Measurements from ENCODE around the gene ADGRV1.

ADGRV1 gene

DNA sequence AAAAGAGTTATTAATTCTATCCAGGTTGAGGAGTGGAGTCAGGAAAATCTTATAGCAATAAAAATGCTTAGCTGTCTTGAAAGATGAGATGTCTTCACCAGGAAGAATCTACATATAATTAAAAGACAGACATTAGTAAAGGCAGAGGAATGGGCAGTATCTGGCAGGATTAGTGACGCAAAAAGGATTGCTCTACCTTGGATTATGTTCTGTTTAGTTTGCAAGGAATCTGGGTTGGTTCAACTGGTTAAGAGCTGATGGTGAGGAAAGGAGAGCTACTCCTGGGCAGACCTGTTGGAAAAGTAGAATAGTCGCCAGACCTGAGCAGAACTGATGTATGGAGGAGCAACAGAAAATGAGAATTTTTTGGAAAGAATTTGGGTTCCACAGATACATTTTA is 318.5 kb downstream of the ADGRV1 start:
- no peak overlapping the region for H3K9ac ChIP-seq (ENCODE audit: low read length)
- peaks cover 7% of the 10 kb centered on the region for H3K4me1 ChIP-seq (ENCODE audit: control insufficient read depth, insufficient read depth, low read length)
- H3K4me3 ChIP-seq (ENCODE audit: low read length): no peak overlapping the region
- H3K9me3 ChIP-seq (ENCODE audit: control insufficient read depth, low read length): no peaks in the 10 kb centered on the region
- no peak for DNase-seq (ENCODE audit: low read depth)
- no peaks in the 10 kb centered on the region for H3K27me3 ChIP-seq (replicated peaks; ENCODE audit: control insufficient read depth, insufficient read depth, low read length)
- H3K36me3 ChIP-seq (ENCODE audit: control insufficient read depth, insufficient read depth, low read length, severe bottlenecking): no peaks in the 10 kb centered on the region

DNA sequence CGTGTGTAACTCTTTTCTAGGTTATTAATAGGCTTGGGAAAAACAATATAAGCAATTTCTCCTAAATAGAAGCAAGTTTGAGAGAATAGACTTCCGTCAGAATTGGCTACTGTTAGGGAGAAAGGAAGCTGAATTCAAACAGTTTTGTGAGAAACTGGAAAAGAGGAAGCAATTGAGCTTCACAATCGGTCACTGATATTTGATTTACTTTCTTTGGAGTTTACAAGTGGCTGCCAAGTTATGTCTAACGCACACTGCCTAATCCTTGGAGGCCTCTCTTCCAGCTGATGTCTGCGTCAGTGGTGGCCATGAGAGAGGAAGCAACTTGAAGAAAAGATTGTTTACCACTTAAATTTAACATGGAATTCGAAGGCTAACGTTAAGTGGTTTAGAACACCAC is 319.5 kb downstream of the ADGRV1 start:
- Histone ChIP-seq H3K4me3 (ENCODE audit: low read length) (no peak overlapping the region), H3K9ac (ENCODE audit: low read length) (no peak overlapping the region), H3K9me3 (ENCODE audit: control insufficient read depth, low read length) (no peaks in the 10 kb centered on the region), H3K4me1 (ENCODE audit: control insufficient read depth, insufficient read depth, low read length) (peaks cover 7% of the 10 kb centered on the region), H3K27me3 (replicated peaks; ENCODE audit: control insufficient read depth, insufficient read depth, low read length) (no peaks in the 10 kb centered on the region), H3K36me3 (ENCODE audit: control insufficient read depth, insufficient read depth, low read length, severe bottlenecking) (no peaks in the 10 kb centered on the region)
- DNase-seq (ENCODE audit: low read depth): no peak

DNA sequence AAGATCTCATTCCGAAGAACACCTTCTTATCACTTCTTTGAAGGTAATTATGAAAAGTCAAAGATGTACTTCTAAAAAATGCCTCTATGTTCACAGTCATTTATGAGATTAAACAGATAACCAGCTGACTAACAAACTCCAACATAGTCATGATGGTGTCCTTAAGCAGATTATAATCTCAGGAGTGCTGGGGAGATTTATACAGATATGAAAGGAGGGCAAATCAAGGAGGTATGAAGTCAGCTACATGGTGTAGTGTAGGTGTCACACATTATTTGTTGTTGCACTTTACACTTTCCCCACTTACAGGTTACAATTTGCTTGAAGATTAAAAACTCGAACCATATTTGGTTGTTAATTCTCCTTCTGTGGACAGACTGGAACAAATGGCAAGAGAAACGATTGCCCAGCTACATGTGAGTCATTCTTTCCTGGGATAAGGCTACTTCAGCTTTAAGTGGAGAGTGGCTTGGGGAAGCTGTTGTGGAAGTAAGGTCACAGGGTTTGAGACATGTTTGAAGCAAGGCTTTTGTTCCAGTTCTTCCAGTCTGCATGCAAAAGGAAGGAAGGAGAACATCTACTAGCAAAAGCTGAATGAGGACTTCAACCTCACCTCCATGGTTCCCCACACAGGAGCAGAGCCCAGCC is 320.1 kb downstream of the ADGRV1 start:
- Histone ChIP-seq H3K27me3 (replicated peaks; ENCODE audit: control insufficient read depth, insufficient read depth, low read length) (no peaks in the 10 kb centered on the region), H3K9ac (ENCODE audit: low read length) (no peak overlapping the region), H3K9me3 (ENCODE audit: control insufficient read depth, low read length) (no peaks in the 10 kb centered on the region), H3K4me3 (ENCODE audit: low read length) (no peak overlapping the region), H3K36me3 (ENCODE audit: control insufficient read depth, insufficient read depth, low read length, severe bottlenecking) (no peaks in the 10 kb centered on the region), H3K4me1 (ENCODE audit: control insufficient read depth, insufficient read depth, low read length) (peaks cover 7% of the 10 kb centered on the region)
- peak; percentile 14 for DNase-seq (ENCODE audit: low read depth)

GRCh38 chr5:90881626-90882150 is 323.1 kb downstream of the ADGRV1 start:
- Histone ChIP-seq H3K36me3 (ENCODE audit: control insufficient read depth, insufficient read depth, low read length, severe bottlenecking) (no peaks in the 10 kb centered on the region), H3K4me1 (ENCODE audit: control insufficient read depth, insufficient read depth, low read length) (peaks cover 7% of the 10 kb centered on the region), H3K9ac (ENCODE audit: low read length) (no peak overlapping the region), H3K9me3 (ENCODE audit: control insufficient read depth, low read length) (no peaks in the 10 kb centered on the region), H3K4me3 (ENCODE audit: low read length) (no peak overlapping the region), H3K27me3 (replicated peaks; ENCODE audit: control insufficient read depth, insufficient read depth, low read length) (no peaks in the 10 kb centered on the region)
- DNase-seq (ENCODE audit: low read depth): no peak

DNA sequence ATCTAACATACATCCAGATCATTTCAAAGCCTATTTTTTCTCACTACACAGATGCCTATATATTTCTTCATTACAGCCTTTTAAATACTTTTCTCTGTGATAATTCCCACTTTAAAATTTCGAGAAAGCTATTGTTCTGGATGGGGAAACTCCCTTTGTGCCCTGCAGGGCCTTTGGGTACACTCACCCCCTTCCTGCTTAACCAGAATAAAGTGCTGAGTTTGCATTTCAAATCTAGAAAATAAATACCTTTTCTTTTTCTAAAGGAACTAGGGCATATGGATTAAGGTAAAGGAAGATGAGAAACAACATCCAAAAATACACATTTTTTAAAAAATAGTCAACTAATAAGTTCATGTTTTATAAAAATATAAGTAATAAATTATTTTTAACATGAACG is 323.9 kb downstream of the ADGRV1 start:
- H3K4me1 ChIP-seq (ENCODE audit: control insufficient read depth, insufficient read depth, low read length): peaks cover 7% of the 10 kb centered on the region
- no peak for DNase-seq (ENCODE audit: low read depth)
- no peaks in the 10 kb centered on the region for H3K36me3 ChIP-seq (ENCODE audit: control insufficient read depth, insufficient read depth, low read length, severe bottlenecking)
- no peak overlapping the region for H3K4me3 ChIP-seq (ENCODE audit: low read length)
- H3K27me3 ChIP-seq (replicated peaks; ENCODE audit: control insufficient read depth, insufficient read depth, low read length): no peaks in the 10 kb centered on the region
- H3K9me3 ChIP-seq (ENCODE audit: control insufficient read depth, low read length): no peaks in the 10 kb centered on the region
- H3K9ac ChIP-seq (ENCODE audit: low read length): no peak overlapping the region

DNA sequence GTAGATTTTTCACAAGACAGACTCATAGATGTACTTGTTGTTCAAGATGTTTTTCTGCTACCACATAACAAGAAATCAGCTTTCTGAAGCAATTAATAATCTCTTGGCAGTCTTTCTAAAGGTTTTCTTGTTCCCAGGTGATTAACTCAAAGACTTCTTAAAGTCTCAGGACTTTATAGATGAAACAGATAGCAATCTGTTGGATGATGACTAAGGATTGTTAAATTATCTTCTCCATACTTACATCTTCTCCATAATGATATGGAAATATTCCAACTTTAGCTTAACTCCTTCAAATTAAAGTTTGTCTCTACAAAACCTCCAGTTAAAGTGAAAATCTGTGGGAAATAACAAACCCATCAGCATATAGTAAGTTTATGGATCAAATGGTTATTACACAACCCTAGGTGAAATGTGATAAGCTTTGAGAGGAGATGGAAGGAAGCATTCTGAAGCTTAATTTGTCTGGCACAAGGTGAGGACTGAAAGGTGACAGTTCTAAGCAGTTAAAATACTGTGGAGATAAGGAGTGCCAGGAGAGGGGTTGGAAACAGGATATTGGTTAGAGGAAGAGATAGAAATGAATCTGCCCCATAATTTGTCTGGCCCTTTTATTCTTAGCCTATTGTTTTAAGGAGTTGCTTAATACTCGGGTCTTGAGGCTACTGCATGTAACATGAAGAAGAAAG is 326.7 kb downstream of the ADGRV1 start:
- Histone ChIP-seq H3K4me1 (ENCODE audit: control insufficient read depth, insufficient read depth, low read length) (peaks cover 8% of the 10 kb centered on the region), H3K27me3 (replicated peaks; ENCODE audit: control insufficient read depth, insufficient read depth, low read length) (no peaks in the 10 kb centered on the region), H3K36me3 (ENCODE audit: control insufficient read depth, insufficient read depth, low read length, severe bottlenecking) (no peaks in the 10 kb centered on the region), H3K4me3 (ENCODE audit: low read length) (no peak overlapping the region), H3K9me3 (ENCODE audit: control insufficient read depth, low read length) (no peaks in the 10 kb centered on the region), H3K9ac (ENCODE audit: low read length) (no peak overlapping the region)
- DNase-seq (ENCODE audit: low read depth): no peak

DNA sequence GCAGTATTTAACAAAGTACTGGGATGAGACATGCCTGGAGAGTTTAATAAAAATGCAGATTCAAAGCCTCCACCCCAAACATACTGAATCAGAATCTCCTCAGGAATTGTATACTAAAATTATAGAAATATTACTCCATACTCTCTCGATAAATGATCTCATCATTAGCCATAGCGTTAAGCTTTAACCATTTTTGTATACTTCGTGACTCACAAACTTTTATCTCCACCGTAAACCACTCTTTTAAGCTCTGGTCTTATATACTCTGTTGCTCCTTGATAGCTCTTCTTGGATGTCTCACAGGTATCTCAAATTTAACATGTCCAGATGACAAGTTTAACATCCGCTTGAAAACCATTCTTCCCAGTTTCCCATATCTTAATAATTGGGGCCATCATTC is 327.8 kb downstream of the ADGRV1 start:
- H3K9ac ChIP-seq (ENCODE audit: low read length): no peak overlapping the region
- DNase-seq (ENCODE audit: low read depth): no peak
- H3K27me3 ChIP-seq (replicated peaks; ENCODE audit: control insufficient read depth, insufficient read depth, low read length): no peaks in the 10 kb centered on the region
- H3K4me1 ChIP-seq (ENCODE audit: control insufficient read depth, insufficient read depth, low read length): peaks cover 8% of the 10 kb centered on the region
- H3K36me3 ChIP-seq (ENCODE audit: control insufficient read depth, insufficient read depth, low read length, severe bottlenecking): no peaks in the 10 kb centered on the region
- H3K4me3 ChIP-seq (ENCODE audit: low read length): no peak overlapping the region
- no peaks in the 10 kb centered on the region for H3K9me3 ChIP-seq (ENCODE audit: control insufficient read depth, low read length)

- peaks cover 8% of the 10 kb centered on the region for H3K4me1 ChIP-seq (ENCODE audit: control insufficient read depth, insufficient read depth, low read length)
- H3K9me3 ChIP-seq (ENCODE audit: control insufficient read depth, low read length): no peaks in the 10 kb centered on the region
- no peaks in the 10 kb centered on the region for H3K36me3 ChIP-seq (ENCODE audit: control insufficient read depth, insufficient read depth, low read length, severe bottlenecking)
- H3K9ac ChIP-seq (ENCODE audit: low read length): no peak overlapping the region
- H3K27me3 ChIP-seq (replicated peaks; ENCODE audit: control insufficient read depth, insufficient read depth, low read length): no peaks in the 10 kb centered on the region
- no peak overlapping the region for H3K4me3 ChIP-seq (ENCODE audit: low read length)
- DNase-seq (ENCODE audit: low read depth): peak; percentile 18
Measured at GRCh38 chr5:90888511-90889324, 330.1 kb downstream of the ADGRV1 start.

DNA sequence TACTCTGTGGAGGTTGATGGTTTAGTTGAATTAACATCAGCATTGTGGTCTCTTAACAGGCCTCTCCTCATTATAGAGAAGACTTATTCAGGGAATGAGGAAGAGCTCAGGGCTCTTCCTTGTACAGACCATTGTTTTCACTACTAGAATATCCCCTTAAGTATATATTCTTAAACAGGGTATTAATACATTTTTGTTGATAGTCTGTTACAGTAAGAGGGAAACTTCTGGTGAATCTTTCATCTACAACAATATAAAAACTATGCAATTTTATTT is 330.7 kb downstream of the ADGRV1 start:
- no peak for DNase-seq (ENCODE audit: low read depth)
- H3K4me1 ChIP-seq (ENCODE audit: control insufficient read depth, insufficient read depth, low read length): peaks cover 8% of the 10 kb centered on the region
- no peak overlapping the region for H3K9ac ChIP-seq (ENCODE audit: low read length)
- no peaks in the 10 kb centered on the region for H3K36me3 ChIP-seq (ENCODE audit: control insufficient read depth, insufficient read depth, low read length, severe bottlenecking)
- H3K4me3 ChIP-seq (ENCODE audit: low read length): no peak overlapping the region
- H3K9me3 ChIP-seq (ENCODE audit: control insufficient read depth, low read length): no peaks in the 10 kb centered on the region
- no peaks in the 10 kb centered on the region for H3K27me3 ChIP-seq (replicated peaks; ENCODE audit: control insufficient read depth, insufficient read depth, low read length)

DNA sequence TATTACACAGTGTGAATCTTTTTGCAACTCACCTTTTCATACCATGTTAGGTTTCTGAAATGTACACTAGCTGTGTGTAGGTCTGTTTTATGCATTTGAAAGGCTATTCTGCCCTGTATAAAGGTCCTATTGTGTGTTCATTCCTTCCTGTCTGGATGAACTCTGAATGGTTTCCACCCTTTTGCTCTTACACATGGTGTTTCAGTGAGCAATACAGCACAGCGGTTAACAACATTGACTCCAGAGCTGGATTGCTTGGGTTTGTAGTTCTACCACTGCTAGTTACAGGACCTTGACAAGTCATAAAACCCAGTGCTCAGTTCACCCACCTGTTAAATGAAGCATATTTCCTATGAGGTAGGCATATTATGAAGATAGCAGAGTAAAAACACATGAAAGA is 331.6 kb downstream of the ADGRV1 start:
- no peaks in the 10 kb centered on the region for H3K9me3 ChIP-seq (ENCODE audit: control insufficient read depth, low read length)
- no peaks in the 10 kb centered on the region for H3K27me3 ChIP-seq (replicated peaks; ENCODE audit: control insufficient read depth, insufficient read depth, low read length)
- H3K4me1 ChIP-seq (ENCODE audit: control insufficient read depth, insufficient read depth, low read length): peaks cover 8% of the 10 kb centered on the region
- no peak for DNase-seq (ENCODE audit: low read depth)
- no peaks in the 10 kb centered on the region for H3K36me3 ChIP-seq (ENCODE audit: control insufficient read depth, insufficient read depth, low read length, severe bottlenecking)
- no peak overlapping the region for H3K9ac ChIP-seq (ENCODE audit: low read length)
- no peak overlapping the region for H3K4me3 ChIP-seq (ENCODE audit: low read length)

DNA sequence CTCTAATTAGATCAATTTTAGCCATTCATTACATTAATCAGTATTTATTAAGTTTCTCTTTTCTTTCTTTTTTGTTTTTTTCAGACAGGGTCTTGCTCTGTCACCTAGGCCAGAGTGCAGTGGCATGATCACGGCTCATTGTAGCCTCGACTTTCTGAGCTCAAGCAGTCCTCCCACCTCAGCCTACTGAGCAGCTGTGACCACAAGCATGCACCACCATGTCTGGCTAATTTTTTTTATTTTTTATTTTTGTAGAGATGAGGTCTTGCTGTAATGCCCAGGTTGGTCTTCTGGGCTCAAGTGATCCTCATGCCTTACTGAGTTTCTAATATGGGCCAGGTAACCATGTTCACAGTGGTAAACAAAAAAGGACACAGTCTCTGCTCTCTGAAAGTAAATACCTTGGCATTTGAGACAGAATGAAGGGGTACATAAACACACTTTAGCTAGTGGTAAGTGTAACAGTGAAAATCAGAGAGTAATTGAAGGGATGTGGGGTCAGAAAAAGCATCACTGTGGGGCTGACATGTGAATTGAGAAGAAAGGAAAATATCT is 336.3 kb downstream of the ADGRV1 start:
- H3K36me3 ChIP-seq (ENCODE audit: control insufficient read depth, insufficient read depth, low read length, severe bottlenecking): no peaks in the 10 kb centered on the region
- no peaks in the 10 kb centered on the region for H3K9me3 ChIP-seq (ENCODE audit: control insufficient read depth, low read length)
- H3K4me1 ChIP-seq (ENCODE audit: control insufficient read depth, insufficient read depth, low read length): peaks cover 3% of the 10 kb centered on the region
- no peak for DNase-seq (ENCODE audit: low read depth)
- no peak overlapping the region for H3K4me3 ChIP-seq (ENCODE audit: low read length)
- H3K9ac ChIP-seq (ENCODE audit: low read length): no peak overlapping the region
- H3K27me3 ChIP-seq (replicated peaks; ENCODE audit: control insufficient read depth, insufficient read depth, low read length): no peaks in the 10 kb centered on the region

Data from adipocyte (in vitro differentiated cells).